ENCODE measurements around the gene GXYLT1.

GRCh38 chr12:42178101-42178500, 33.4 kb upstream of the GXYLT1 start:
- TF ChIP-seq JUN (CRISPR knock-in tag; IDR thresholded peaks at IDR 0.05) (no peak), CTCF (IDR thresholded peaks at IDR 0.05) (no peak), ZNF138 (CRISPR knock-in tag; conservative IDR thresholded peaks at IDR 0.05) (no peak), NFYB (CRISPR knock-in tag; conservative IDR thresholded peaks at IDR 0.05; ENCODE audit: low read depth) (no peak), RELA (CRISPR knock-in tag; IDR thresholded peaks at IDR 0.05; ENCODE audit: borderline replicate concordance) (no peak), KAT7 (CRISPR knock-in tag; IDR thresholded peaks at IDR 0.05; ENCODE audit: borderline replicate concordance) (no peak), SP1 (CRISPR knock-in tag; conservative IDR thresholded peaks at IDR 0.05) (no peak), ZNF512 (CRISPR knock-in tag; IDR thresholded peaks at IDR 0.05; ENCODE audit: borderline replicate concordance) (no peak), USF1 (CRISPR knock-in tag; IDR thresholded peaks at IDR 0.05) (no peak), CREM (CRISPR knock-in tag; IDR thresholded peaks at IDR 0.05) (no peak), ZNF671 (CRISPR knock-in tag; IDR thresholded peaks at IDR 0.05) (no peak)
